ENCODE measurements around the gene F2.
"Not testable (repeated sequence)": the region's sequence is repeated elsewhere in the genome, so short reads cannot be mapped to it uniquely, and the experiment has no call there.

Gene F2

GRCh38 chr11:46701078-46701654, 17.8 kb upstream of the F2 start:
- TF ChIP-seq CTCF (IDR thresholded peaks at IDR 0.05; ENCODE audit: low read length, missing control alignments), result no peak
- no peak for DNase-seq (ENCODE audit: low read depth)
- peak overlapping the region; percentile 98 for H3K4me3 ChIP-seq (replicated peaks; ENCODE audit: low read depth, low read length)

DNA sequence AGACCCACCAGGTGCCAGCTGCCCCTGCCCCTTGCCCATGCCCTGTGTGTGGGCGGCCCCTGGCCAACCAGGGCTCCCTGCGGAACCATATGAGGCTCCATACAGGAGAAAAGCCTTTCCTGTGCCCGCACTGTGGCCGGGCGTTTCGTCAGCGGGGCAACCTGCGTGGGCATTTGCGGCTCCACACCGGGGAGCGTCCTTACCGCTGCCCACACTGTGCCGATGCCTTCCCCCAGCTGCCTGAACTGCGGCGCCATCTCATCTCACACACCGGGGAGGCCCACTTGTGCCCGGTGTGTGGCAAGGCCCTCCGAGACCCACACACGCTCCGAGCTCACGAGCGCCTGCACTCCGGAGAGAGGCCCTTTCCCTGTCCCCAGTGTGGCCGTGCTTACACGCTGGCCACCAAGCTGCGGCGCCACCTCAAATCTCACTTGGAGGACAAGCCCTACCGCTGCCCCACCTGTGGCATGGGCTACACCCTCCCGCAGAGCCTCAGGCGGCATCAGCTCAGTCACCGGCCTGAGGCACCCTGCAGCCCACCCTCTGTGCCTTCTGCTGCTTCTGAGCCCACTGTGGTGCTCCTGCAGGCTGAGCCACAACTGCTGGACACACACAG, 13.8 kb upstream of the F2 start:
- TF ChIP-seq CTCF (IDR thresholded peaks at IDR 0.05; ENCODE audit: low read length, missing control alignments), result no peak
- DNase-seq (ENCODE audit: low read depth), result no peak
- H3K4me3 ChIP-seq (replicated peaks; ENCODE audit: low read depth, low read length), result no peak overlapping the region

GRCh38 chr11:46706886-46707285, 12.1 kb upstream of the F2 start:
- no peak for DNase-seq (ENCODE audit: low read depth)
- H3K4me3 ChIP-seq (replicated peaks; ENCODE audit: low read depth, low read length), result no peak overlapping the region
- no peak for TF ChIP-seq CTCF (IDR thresholded peaks at IDR 0.05; ENCODE audit: low read length, missing control alignments)

DNA sequence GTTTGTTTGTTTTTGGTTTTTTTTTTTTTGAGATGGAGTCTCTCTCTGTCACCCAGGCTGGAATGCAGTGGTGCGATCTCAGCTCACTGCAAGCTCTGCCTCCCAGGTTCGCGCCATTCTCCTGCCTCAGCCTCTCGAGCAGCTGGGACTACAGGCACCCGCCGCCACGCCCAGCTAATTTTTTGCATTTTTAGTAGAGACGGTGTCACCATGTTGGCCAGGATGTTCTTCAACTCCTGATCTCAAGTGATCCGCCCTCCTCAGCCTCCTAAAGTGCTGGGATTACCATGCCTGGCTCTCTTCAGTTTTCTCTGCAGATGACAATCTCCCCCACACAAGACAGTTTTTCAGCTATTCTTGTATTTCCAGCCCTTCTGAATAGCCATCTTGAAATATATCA, 9.7 kb upstream of the F2 start:
- H3K4me3 ChIP-seq (replicated peaks; ENCODE audit: low read depth, low read length), result not testable (repeated sequence)

GRCh38 chr11:46710821-46711269, 8.2 kb upstream of the F2 start:
- no peak overlapping the region for H3K4me3 ChIP-seq (replicated peaks; ENCODE audit: low read depth, low read length)
- peak; percentile 93 for DNase-seq (ENCODE audit: low read depth)
- TF ChIP-seq CTCF (IDR thresholded peaks at IDR 0.05; ENCODE audit: low read length, missing control alignments), result no peak

More for the DNA sequence above, 9.7 kb upstream of the F2 start:
- not testable (repeated sequence) for DNase-seq (ENCODE audit: low read depth)

GRCh38 chr11:46711303-46711702, 7.7 kb upstream of the F2 start:
- peak; percentile 14 for DNase-seq (ENCODE audit: low read depth)
- no peak overlapping the region for H3K4me3 ChIP-seq (replicated peaks; ENCODE audit: low read depth, low read length)
- TF ChIP-seq CTCF (IDR thresholded peaks at IDR 0.05; ENCODE audit: low read length, missing control alignments), result no peak

DNA sequence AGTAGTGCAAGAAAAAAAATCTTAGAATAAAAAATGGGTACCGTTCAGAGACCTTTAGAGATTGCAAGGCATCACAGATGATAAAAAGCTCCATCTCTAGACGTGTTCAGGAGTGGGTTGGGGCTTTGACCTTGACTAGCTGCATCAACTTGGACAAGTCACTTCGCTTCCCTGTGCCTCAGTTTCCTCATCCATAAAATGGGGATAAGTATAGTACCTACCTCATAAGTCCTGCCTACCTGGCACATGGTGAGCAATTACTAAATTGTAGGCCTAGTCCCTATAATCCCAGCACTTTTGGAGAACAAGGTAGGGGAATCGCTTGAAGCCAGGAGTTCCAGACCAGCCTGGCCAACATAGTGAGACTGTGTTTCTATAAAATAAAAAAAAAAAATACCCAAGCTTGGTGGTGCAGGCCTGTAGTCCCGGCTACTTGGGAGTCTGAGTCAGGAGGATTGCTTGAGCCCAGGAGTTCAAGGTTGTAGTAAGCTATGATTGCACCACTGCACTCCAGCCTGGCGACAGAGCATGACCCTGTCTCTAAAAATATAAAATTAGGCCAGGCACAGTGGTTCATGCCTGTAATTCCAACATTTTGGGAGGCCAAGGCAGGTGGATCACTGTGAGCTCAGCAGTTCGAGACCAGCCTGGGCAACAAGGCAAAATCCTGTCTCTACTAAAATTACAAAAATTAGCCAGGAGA, 6.0 kb upstream of the F2 start:
- no peak overlapping the region for H3K4me3 ChIP-seq (replicated peaks; ENCODE audit: low read depth, low read length)
- TF ChIP-seq CTCF (IDR thresholded peaks at IDR 0.05; ENCODE audit: low read length, missing control alignments), result no peak
- DNase-seq (ENCODE audit: low read depth), result no peak

DNA sequence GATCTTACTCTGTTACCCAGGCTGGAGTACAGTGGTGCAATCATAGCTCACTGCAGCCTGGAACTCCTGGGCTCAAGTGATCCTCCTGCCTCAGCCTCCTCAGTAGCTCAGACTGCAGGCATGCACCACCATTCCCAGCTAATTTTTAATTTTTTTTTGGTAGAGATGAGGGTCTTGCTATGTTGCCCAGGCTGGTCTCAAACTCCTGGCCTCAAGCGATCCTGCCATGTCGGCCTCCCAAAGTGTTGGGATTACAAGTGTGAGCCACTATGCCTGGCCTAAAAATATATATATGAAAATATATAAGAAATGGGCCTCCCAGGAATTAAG, 1.2 kb upstream of the F2 start:
- not testable (repeated sequence) for DNase-seq (ENCODE audit: low read depth); H3K4me3 ChIP-seq (replicated peaks; ENCODE audit: low read depth, low read length)

Measured in fibroblast of pulmonary artery (primary cell).